Measurements from ENCODE around the gene CLSTN1. TPM values are rescaled to one million over a fixed set of nuclear protein-coding genes. Genes with fewer than 3 reads are reported as not detected.

The CLSTN1 gene
- total RNA-seq, 1 donor from 2014 or later: 127 TPM

DNA sequence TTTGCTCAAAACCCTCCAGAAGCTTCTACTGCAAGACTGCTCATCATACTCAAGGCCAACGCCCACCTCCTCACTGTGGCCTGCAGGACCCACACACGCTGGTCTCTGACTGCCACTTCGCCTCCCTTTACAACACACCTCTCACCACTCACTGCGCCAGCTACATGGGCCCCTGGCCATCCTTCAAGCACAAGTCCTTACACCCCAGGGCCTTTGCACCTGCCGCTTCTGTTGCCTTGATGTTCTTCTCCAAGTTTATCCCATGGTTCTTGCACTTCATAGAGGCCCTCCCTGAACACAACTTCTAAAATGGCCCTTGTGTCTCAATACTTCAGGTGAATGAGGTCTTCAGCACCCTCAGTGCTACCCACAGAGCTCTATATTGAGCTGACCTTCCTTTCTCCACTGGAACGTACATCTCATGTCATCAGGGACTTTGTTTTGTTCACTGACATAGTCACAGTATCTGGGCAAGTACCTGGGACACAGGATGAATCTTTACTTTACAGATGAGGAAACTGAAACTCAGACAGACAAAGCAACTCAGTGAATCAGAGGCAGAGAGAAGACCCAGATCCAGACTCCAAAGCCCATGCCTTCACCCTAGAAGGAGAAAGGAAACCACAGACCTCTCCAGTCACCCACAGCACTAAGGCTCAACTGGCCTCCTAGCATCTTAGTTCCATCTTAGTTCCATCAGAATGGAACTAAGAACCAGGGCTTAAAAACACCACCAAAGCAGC lies 34.7 kb upstream of the CLSTN1 start:
- Mint-ChIP-seq H3K27ac (no peak overlapping the region), H3K27me3 (ENCODE audit: low read depth) (no peaks in the 10 kb centered on the region), H3K9me3 (peaks cover 8% of the 10 kb centered on the region), H3K4me1 (no peaks in the 10 kb centered on the region), H3K4me3 (no peak overlapping the region), H3K36me3 (peaks cover 28% of the 10 kb centered on the region)
- TF ChIP-seq, protein P1, sequence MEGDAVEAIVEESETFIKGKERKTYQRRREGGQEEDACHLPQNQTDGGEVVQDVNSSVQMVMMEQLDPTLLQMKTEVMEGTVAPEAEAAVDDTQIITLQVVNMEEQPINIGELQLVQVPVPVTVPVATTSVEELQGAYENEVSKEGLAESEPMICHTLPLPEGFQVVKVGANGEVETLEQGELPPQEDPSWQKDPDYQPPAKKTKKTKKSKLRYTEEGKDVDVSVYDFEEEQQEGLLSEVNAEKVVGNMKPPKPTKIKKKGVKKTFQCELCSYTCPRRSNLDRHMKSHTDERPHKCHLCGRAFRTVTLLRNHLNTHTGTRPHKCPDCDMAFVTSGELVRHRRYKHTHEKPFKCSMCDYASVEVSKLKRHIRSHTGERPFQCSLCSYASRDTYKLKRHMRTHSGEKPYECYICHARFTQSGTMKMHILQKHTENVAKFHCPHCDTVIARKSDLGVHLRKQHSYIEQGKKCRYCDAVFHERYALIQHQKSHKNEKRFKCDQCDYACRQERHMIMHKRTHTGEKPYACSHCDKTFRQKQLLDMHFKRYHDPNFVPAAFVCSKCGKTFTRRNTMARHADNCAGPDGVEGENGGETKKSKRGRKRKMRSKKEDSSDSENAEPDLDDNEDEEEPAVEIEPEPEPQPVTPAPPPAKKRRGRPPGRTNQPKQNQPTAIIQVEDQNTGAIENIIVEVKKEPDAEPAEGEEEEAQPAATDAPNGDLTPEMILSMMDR (IDR thresholded peaks at IDR 0.05; ENCODE audit: unreplicated experiment): no peak
- DNase-seq (ENCODE audit: low spot score in 2 of 2, unreplicated experiment in 2 of 2): no peak

DNA sequence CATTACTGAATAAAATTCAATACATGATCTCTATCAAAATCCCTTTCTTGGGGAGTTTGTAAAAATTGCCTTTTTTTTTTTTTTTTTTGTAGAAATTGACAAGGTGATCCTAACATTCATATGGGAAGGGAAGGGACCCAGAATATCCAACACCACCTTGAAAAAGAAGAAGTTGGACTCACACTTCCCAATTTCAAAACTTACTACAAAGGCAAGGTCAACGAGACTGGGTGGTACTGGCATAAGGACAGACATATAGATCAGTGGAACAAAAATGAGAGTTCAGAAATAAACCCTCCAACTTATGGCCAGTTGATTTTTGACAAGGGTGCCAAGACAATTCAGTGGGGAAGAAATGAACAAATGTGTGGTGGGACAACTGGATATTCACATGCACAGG lies 31.4 kb upstream of the CLSTN1 start:
- TF ChIP-seq, protein P1 (IDR thresholded peaks at IDR 0.05; ENCODE audit: unreplicated experiment): no peak
- peaks cover 8% of the 10 kb centered on the region for H3K9me3 Mint-ChIP-seq
- H3K4me3 Mint-ChIP-seq: no peak overlapping the region
- no peak for DNase-seq (ENCODE audit: low spot score in 2 of 2, unreplicated experiment in 2 of 2)
- no peaks in the 10 kb centered on the region for H3K27me3 Mint-ChIP-seq (ENCODE audit: low read depth)
- H3K27ac Mint-ChIP-seq: no peak overlapping the region
- H3K4me1 Mint-ChIP-seq: no peaks in the 10 kb centered on the region
- H3K36me3 Mint-ChIP-seq: peaks cover 30% of the 10 kb centered on the region

DNA sequence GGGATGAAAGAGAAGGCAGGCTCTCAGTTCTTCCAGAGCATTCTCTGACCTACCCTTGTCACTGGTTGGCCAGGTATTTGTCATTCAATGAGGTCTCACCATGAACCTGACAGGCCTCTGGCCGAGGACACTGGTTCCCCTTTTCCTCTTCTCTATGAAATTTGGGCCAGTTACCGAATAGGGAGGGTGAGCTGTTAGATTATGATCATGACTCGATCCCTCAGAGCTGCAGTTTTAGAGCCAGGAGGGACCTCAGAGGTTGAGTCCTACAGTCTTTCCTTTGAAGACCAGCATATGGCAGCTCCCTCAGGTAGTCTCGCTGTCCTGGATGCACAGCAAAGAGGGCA lies 29.5 kb upstream of the CLSTN1 start:
- H3K9me3 Mint-ChIP-seq: peaks cover 4% of the 10 kb centered on the region
- H3K36me3 Mint-ChIP-seq: peaks cover 23% of the 10 kb centered on the region
- no peak for DNase-seq (ENCODE audit: low spot score in 2 of 2, unreplicated experiment in 2 of 2)
- peaks cover under 1% of the 10 kb centered on the region for H3K4me1 Mint-ChIP-seq
- no peak overlapping the region for H3K27ac Mint-ChIP-seq
- H3K4me3 Mint-ChIP-seq: no peak overlapping the region
- H3K27me3 Mint-ChIP-seq (ENCODE audit: low read depth): no peaks in the 10 kb centered on the region
- TF ChIP-seq, protein P1 (IDR thresholded peaks at IDR 0.05; ENCODE audit: unreplicated experiment): no peak

DNA sequence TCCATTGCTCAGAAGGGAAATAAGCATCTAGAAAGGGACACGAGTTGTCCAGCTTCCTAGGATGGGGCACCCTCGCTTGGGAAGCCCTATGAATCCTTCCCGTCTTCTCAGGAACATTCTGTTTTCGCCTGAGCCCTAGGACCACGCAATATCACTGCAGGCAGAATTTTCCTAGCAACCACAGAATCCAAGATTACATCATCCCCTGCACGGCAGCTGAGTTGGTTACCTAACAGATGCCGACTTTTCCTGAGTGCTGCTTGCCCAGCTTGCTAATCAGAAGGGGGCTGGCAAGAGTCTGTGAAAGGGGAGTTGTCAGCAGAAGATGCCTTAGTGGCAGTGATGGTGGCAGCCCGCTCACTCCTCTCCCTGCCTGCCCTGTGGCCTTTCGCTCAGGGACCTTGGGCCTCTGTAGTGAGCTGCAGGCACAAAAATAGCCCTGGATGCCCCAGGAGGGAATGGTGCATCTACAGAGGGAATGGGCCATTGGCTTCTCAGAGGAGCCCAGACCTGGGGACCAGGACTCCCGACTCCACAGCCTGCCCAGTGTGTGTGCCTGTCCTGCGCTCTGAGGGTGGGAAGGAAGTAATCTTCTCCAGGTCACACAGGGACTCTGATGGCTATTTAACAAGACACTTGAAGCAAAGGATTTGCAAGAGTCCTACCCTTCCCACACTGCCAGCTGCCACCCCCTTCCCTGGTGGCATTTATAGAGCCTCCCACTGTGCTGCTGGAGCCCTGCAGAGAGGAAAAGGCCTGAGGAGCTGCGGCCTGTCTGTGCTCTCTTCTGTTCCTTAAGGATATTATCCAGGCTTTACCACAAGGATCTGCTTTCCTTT lies 28.9 kb upstream of the CLSTN1 start:
- Mint-ChIP-seq H3K27ac (no peak overlapping the region), H3K27me3 (ENCODE audit: low read depth) (no peaks in the 10 kb centered on the region), H3K9me3 (peaks cover 4% of the 10 kb centered on the region), H3K36me3 (peaks cover 17% of the 10 kb centered on the region), H3K4me3 (no peak overlapping the region), H3K4me1 (peaks cover 6% of the 10 kb centered on the region)
- TF ChIP-seq, protein P1 (IDR thresholded peaks at IDR 0.05; ENCODE audit: unreplicated experiment): no peak
- no peak for DNase-seq (ENCODE audit: low spot score in 2 of 2, unreplicated experiment in 2 of 2)

DNA sequence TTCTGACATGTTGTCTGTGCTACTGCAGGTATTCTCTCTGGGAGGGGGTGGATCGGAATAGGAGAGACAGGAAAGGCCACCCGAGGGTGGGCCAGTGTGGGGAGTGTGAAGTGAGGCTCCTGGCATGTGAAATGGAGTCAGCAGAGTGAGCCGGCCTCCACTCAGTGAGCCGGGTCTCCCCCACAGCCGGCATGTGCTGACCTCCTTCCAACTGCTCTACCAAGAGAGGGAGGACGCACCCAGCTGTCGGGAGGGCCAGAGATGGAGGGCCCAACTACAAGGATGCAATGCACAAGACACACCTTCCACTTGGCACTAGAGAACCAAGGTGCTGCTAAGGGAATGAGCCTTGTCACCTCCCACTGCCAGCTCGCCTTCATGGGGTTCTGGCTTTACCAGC lies 28.2 kb upstream of the CLSTN1 start:
- H3K4me3 Mint-ChIP-seq: no peak overlapping the region
- H3K36me3 Mint-ChIP-seq: peaks cover 17% of the 10 kb centered on the region
- H3K27me3 Mint-ChIP-seq (ENCODE audit: low read depth): no peaks in the 10 kb centered on the region
- no peak for DNase-seq (ENCODE audit: low spot score in 2 of 2, unreplicated experiment in 2 of 2)
- peaks cover 6% of the 10 kb centered on the region for H3K4me1 Mint-ChIP-seq
- TF ChIP-seq, protein P1 (IDR thresholded peaks at IDR 0.05; ENCODE audit: unreplicated experiment): no peak
- peaks cover 4% of the 10 kb centered on the region for H3K9me3 Mint-ChIP-seq
- H3K27ac Mint-ChIP-seq: no peak overlapping the region

Data from mesothelial cell of epicardium (in vitro differentiated cells).